SU-DHL-6 (cell line): ENCODE data around the gene MAST1.

Source experiments
- H2AFZ ChIP-seq: fragments of 200-600 bp; sonication (generic); 2 replicates; pipeline ENCODE4 v1.6.1; 2014; ENCODE audit warnings: low read depth, mild to moderate bottlenecking, moderate library complexity, mixed read lengths, antibody characterized with exemption, low read length; ENCODE audit not compliant: severe bottlenecking
- H3F3A ChIP-seq: fragments of 200-600 bp; shearing (Covaris generic); 2 replicates; pipeline ENCODE4 v1.6.0; 2016; ENCODE audit warnings: antibody characterized with exemption, mild to moderate bottlenecking; ENCODE audit not compliant: insufficient read depth
- H3K27ac ChIP-seq: fragments of 200-600 bp; sonication (generic); 2 replicates; pipeline ENCODE4 v1.5.1; 2016; ENCODE audit warnings: low read depth, mild to moderate bottlenecking, low read length, moderate library complexity, mixed read lengths
- H3K27me3 ChIP-seq: fragments of 200-600 bp; sonication (generic), shearing (Covaris generic); 2 replicates; pipeline ENCODE4 v1.6.0; 2014; ENCODE audit warnings: mild to moderate bottlenecking, low read length
- H3K36me3 ChIP-seq: fragments of 200-600 bp; sonication (generic); 2 replicates; pipeline ENCODE4 v1.6.1; 2014; ENCODE audit warnings: mild to moderate bottlenecking, low read length, mixed read lengths
- H3K4me2 ChIP-seq: fragments of 300-600, 200-600 bp; shearing (Covaris generic), sonication (generic); 2 replicates; pipeline ENCODE4 v1.6.0; 2014; ENCODE audit warnings: low read length, low read depth, mild to moderate bottlenecking; ENCODE audit not compliant: poor library complexity, severe bottlenecking
- H3K4me3 ChIP-seq: fragments of 200-600 bp; sonication (generic); 2 replicates; pipeline ENCODE4 v1.5.1; 2014; ENCODE audit warnings: antibody characterized with exemption, low read length, mild to moderate bottlenecking, mixed read lengths; ENCODE audit not compliant: insufficient read depth, poor library complexity, severe bottlenecking
- H3K79me2 ChIP-seq: fragments of 200-600 bp; sonication (generic); 2 replicates; pipeline ENCODE4 v1.6.1; 2014; ENCODE audit warnings: mild to moderate bottlenecking, low read length, moderate library complexity; ENCODE audit not compliant: insufficient read depth
- H3K9ac ChIP-seq: fragments of 200-600 bp; sonication (generic); 2 replicates; pipeline ENCODE4 v1.7.0; 2014; ENCODE audit warnings: mild to moderate bottlenecking, low read length
- H3K9me2 ChIP-seq: fragments of 200-600 bp; sonication (generic); replicated peaks from 2 replicates; pipeline ENCODE4 v1.6.1; 2014; ENCODE audit warnings: low read length; ENCODE audit not compliant: insufficient read depth
- H3K9me3 ChIP-seq: fragments of 200-600 bp; sonication (generic); 2 replicates; pipeline ENCODE4 v1.6.1; 2014; ENCODE audit warnings: low read length, mixed read lengths; ENCODE audit not compliant: insufficient read depth
- H4K20me1 ChIP-seq: fragments of 200-600 bp; sonication (generic); 2 replicates; pipeline ENCODE4 v1.6.1; 2014; ENCODE audit warnings: low read depth, mild to moderate bottlenecking, antibody characterized with exemption, low read length, moderate library complexity, mixed read lengths
- EZH2phosphoT487 ChIP-seq: fragments of 200-600 bp; sonication (generic), shearing (Covaris generic); conservative IDR thresholded peaks from 2 replicates; pipeline ENCODE4 v1.6.1; 2018; ENCODE audit warnings: mild to moderate bottlenecking, antibody characterized with exemption, low read length, moderate library complexity, mixed read lengths
- TF ChIP-seq, protein P1 (sequence below): fragments of 200-600 bp; sonication (generic); IDR thresholded peaks from one replicate; pipeline ENCODE4 v1.5.1; 2017; ENCODE audit warnings: antibody characterized with exemption, mild to moderate bottlenecking, low read length, moderate library complexity; ENCODE audit not compliant: insufficient read depth, poor library complexity, severe bottlenecking

Gene MAST1

GRCh38 chr19:12921047-12921446 lies 82.7 kb downstream of the MAST1 start:
- Histone ChIP-seq H4K20me1 (no peaks in the 10 kb centered on the region), H3F3A (peaks cover 15% of the 10 kb centered on the region), H3K4me3 (no peak overlapping the region), H3K9ac (no peak overlapping the region), H3K27ac (peak overlapping the region; percentile 36; the same call in 1 of the 2 replicates), H3K27me3 (no peaks in the 10 kb centered on the region), H3K9me2 (no peaks in the 10 kb centered on the region), H3K36me3 (0 out of 2 replicates have a peak, but pooled peaks cover 4% of the 10 kb centered on the region), H3K79me2 (no peaks in the 10 kb centered on the region), H2AFZ (no peak overlapping the region), H3K9me3 (no peaks in the 10 kb centered on the region), H3K4me2 (no peak overlapping the region)
- TF ChIP-seq, protein P1, sequence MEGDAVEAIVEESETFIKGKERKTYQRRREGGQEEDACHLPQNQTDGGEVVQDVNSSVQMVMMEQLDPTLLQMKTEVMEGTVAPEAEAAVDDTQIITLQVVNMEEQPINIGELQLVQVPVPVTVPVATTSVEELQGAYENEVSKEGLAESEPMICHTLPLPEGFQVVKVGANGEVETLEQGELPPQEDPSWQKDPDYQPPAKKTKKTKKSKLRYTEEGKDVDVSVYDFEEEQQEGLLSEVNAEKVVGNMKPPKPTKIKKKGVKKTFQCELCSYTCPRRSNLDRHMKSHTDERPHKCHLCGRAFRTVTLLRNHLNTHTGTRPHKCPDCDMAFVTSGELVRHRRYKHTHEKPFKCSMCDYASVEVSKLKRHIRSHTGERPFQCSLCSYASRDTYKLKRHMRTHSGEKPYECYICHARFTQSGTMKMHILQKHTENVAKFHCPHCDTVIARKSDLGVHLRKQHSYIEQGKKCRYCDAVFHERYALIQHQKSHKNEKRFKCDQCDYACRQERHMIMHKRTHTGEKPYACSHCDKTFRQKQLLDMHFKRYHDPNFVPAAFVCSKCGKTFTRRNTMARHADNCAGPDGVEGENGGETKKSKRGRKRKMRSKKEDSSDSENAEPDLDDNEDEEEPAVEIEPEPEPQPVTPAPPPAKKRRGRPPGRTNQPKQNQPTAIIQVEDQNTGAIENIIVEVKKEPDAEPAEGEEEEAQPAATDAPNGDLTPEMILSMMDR = no peak
- TF ChIP-seq EZH2phosphoT487 = no peak

DNA sequence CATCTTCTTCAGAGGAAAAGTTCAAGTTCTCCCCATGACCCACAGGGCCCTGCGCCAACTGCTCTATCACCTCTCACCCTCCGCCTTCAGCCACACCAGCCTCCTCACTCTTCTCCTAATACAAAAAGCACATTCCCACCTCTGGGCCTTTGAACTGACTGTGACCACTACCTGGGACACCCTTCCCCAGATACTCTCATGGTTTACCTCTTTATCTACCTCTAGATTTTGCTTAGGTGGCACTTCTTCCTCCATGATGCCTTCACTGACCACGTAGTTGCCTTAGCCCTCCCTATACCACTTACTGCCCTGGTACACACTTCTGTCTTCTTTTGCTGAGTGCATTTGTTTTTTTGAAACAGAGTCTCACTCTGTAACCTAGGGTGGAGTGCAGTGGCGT lies 84.6 kb downstream of the MAST1 start:
- peaks cover 15% of the 10 kb centered on the region for H3F3A ChIP-seq
- TF ChIP-seq, protein P1 = no peak
- no peak for TF ChIP-seq EZH2phosphoT487
- no peaks in the 10 kb centered on the region for H3K9me2 ChIP-seq
- H2AFZ ChIP-seq = no peak overlapping the region
- no peaks in the 10 kb centered on the region for H3K9me3 ChIP-seq
- no peaks in the 10 kb centered on the region for H3K79me2 ChIP-seq
- H3K9ac ChIP-seq = no peak overlapping the region
- H3K4me3 ChIP-seq = no peak overlapping the region
- H3K27me3 ChIP-seq = no peaks in the 10 kb centered on the region
- no peak overlapping the region for H3K27ac ChIP-seq
- 0 out of 2 replicates have a peak, but pooled peaks cover 8% of the 10 kb centered on the region for H3K36me3 ChIP-seq
- no peaks in the 10 kb centered on the region for H4K20me1 ChIP-seq
- H3K4me2 ChIP-seq = no peak overlapping the region
